GM18519 (cell line): ENCODE measurements around the gene FOXO3.

Experiments
- ATAC-seq: cut with Tn5 transposase; IDR thresholded peaks from one replicate; pipeline ENCODE4 v1.9.1; 2021; ENCODE audit warnings: mild to moderate bottlenecking, moderate library complexity; ENCODE audit not compliant: unreplicated experiment, low FRiP score

The FOXO3 gene

DNA sequence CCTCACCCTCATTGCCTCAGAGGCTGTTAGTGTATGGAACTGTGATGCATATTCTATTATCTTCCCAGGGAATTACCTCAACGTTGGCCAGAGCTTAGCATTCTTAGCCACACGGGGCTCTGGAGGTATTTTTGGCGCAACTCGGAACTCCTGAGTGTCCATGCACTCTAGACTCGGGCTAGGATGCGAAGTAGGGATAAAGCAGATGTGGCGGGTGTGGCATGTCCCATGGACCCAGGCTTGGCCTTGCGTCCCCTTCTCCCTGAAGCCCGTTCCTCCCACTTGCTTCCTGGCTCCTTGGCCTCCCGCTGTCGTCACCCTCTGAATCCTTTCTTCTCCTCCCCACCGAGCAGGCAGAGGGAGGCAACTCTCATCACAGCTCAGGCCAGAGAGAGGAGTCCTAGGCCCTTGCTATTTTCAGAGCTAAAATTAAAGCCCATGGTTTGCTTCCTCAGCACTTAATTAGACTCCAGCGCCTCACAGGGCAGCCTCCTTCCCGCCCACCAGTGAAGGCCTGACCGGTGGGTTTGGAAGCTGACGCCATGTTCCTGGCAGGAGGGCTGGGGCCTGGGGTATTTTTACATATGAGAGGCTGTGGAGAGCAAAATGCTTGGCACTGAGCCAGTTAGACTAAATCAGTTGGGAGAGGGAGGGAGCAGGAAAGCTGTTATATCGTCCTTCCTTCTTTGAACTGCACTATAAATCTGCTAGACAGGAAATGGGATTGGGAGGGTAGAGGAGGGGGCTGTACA lies 138.7 kb downstream of the FOXO3 start:
- no peak for ATAC-seq

- no peak for ATAC-seq
These were observed 141.6 kb downstream of the FOXO3 start for GRCh38 chr6:108702106-108702851.

DNA sequence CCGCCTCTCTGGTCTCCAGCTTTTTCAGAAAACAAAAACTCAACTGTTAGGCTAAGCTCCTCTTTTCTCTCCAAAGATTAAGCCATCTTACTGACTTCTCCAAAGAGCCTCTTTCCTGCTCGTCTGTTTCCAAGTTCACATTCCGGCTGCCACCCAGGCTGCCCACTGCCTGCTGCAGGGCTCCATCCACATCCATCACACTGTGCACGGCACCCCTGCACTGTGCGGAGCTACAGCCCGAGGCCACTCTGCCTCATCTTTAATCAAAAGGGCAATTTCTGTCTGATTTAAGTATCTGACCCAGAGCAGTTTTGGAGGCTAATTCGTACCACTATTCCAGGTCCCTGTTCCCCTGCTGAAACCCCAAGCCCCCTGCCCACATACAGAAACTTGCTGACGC lies 145.9 kb downstream of the FOXO3 start:
- no peak for ATAC-seq

DNA sequence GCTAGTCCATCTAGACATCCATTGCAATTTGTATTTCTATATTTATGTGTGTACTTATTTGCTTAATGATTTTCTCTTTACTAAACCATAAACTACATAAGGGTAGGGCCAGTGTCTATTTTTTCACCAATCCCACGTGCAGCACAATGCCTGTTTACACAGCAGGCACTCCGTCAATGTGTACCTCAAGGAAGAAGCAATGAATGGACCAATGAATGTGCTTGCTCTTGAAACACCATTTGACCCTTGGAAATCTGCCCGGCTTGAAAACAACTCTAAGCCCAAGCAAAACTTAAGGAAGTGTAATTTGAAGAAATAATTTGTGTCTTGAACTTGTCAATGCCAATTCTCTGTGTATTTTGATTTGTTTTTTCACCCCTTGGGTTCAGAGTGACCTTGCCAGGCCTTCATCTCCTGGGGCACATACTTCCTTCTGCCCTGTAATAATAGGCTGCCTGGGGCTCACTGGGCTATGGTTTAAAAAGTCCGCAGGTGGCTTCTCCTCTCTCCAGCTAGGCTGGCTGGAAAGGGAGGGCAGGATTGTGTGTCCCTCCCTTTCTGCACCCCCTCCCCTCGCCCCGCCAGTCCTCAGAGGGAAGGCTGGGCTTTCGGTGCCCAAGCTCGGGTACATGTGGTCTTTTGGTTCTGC lies 146.7 kb downstream of the FOXO3 start:
- no peak for ATAC-seq

DNA sequence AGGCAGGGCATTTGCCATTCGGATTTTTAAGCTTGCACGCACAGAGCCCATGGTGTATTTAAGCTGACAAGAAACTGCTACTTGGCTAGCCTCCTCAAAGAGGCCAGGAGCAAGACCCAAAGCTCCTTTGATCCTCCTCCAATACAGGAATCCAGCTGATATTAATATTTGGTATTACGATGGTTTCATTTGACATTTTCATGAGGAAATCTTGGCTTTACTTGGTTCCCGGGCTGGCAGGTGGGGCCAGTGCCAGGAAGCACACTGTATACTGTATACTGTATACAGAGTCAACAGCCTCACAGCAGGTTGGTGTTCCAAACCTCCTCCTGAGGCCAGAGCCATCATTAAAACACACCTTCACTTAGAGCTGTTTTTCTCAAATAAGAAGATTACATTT lies 149.3 kb downstream of the FOXO3 start:
- ATAC-seq = no peak

GRCh38 chr6:108710551-108710950 lies 149.8 kb downstream of the FOXO3 start:
- no peak for ATAC-seq

DNA sequence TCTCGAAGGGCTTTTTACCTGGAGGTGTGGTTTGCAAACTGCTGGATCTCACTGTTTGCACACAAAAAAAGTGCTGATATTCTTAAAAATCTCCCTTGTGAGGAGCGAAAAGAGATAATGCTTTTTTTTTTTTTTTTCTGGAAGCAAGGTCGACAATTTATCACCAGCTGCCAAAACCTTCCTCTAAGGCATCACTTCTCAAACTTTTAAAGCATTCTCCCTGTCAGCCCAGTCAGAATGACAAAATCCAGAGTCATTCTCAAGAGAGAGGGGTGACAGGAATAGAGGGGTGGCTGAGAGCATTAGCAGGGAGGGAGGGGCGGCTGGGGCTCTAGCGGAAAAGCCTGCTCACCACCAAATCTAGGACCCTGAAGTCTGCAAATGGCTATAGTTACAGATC lies 150.4 kb downstream of the FOXO3 start:
- ATAC-seq = no peak

DNA sequence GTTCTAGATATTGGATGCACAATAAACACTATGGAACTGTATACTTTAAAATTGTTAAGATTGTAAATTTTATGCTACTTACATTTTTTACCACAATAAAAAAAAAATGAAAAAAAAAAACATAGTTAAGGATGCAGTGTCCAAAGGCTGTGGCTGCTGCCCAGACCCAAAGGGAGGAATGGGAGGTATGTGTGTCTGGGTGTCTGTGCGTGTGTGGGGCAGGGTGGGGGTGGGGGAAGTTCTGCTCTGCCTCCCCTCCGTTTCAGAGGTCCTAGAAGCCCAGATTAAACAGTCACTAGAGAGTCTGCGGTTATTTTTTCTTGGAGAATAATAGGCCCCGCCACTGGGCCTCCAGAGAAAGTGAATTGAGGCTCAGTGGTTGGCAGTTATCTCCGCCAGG lies 151.1 kb downstream of the FOXO3 start:
- ATAC-seq = no peak

- no peak for ATAC-seq
These were observed 152.2 kb downstream of the FOXO3 start for GRCh38 chr6:108712946-108713345.

DNA sequence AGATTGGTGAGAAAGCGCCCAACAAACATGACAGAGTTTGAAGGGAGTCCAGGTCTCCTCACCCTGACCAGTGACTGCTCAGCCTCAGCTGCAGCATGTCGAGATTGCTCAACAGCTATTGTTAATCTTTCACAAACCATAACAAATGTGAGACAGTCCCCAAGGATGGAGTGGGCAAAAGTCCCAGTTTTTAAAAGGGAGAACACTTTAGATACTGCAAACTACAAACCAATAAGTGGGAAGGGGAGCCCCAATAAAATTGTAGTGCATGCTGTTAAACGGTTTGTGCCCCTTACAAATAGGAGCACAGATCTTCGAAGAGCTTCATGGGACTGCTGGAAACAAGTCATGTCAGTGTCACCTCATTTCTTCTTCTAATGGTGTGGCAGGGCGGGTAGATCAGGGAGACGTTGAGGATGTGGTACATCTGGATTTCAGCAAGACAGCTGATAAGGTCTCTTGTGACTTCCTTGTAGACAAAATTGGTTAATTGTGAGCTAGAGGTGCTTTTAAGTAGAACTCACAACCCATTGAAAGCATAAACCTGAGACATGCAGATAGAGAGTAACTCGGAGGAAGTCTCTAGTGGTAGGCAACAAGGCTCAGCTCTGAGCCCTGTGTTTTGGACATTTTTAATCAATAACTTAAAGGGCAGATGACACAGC lies 153.5 kb downstream of the FOXO3 start:
- no peak for ATAC-seq

DNA sequence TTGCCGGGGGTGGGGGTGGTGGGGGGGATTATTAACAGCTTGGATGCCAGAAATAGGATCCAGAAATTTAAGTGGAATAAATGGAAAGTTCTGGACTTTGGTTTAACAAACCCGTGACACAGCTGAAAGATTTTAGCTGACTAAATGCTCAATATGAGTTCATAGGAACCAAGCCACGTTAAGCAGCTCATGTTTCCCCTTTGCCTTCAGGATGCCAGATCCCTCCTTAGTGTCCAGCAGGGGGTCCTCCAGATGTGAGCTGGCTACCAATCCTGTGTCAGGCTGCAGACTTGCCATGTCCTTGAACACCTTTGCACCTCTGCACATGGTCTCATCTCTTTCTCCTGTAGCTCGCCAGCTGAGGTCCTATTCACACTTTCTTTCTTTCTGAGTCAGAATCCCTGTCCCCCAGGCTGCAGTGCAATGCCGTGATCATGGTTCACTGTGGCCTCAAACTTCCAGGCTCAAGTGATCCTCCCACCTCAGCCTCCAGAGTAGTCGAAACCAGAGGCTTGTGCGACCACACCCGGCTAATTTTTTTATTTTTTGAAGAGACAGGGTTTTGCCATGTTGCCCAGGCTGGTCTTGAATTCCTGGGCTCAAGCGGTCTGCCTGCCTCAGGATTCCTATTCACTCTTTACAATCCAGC lies 154.2 kb downstream of the FOXO3 start:
- no peak for ATAC-seq

DNA sequence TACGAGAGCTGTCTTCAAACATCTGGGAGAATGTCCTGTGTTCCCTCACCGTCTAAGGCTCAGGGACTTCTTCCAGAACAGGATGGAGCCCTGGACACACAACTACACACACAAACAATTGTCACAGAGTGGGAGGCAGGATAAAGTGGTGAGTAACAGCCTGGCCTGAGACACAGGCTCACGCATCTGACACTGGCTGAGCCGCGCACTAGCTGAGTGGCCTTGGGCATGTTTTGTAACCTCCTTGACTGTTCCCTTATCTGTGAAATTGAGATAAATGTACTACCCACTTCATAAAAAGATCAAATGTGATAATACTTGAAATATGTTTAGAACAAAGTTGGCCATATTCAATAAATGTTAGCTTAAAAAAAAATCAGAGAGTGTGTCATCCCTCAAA lies 155.1 kb downstream of the FOXO3 start:
- no peak for ATAC-seq

- no peak for ATAC-seq
These were observed 156.4 kb downstream of the FOXO3 start for GRCh38 chr6:108716801-108717791.

DNA sequence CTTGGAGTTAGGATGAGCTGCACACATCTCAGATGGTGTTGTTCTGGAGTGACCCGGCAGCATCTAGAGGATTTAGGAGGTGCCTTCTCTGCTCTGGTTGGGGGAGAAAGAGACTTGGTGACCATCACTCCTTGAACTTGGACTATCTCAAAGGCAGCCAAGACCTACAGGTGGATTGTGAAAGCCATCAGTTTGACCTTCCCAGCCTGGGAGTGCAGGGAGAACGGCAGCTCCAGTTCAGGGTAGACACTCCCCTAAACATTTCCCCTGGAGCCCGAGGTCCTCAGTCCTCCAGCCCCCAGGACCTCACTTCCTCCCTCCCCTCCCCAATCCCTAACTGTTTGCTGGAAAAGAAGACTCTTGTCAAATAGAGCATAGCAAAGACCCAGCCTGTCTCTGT lies 158.8 kb downstream of the FOXO3 start:
- no peak for ATAC-seq

DNA sequence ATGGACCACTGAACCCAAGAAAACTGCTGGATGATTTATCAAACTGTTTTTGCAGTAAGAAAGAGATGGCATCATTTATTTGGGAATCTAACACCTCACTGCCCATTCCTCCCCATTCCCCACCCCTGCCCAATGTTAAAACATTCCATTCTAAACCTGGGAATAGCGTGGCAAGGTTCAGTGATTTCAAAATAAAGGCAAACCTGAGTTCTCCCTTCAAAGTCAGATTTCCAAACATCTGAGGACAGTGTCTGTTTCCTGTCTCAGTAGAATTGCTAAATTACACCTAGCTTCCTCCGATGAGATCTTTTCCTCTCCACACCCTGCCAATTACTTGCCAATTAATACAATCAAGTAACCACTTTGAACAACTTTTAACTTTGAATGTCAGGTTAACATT lies 160.1 kb downstream of the FOXO3 start:
- ATAC-seq = no peak

DNA sequence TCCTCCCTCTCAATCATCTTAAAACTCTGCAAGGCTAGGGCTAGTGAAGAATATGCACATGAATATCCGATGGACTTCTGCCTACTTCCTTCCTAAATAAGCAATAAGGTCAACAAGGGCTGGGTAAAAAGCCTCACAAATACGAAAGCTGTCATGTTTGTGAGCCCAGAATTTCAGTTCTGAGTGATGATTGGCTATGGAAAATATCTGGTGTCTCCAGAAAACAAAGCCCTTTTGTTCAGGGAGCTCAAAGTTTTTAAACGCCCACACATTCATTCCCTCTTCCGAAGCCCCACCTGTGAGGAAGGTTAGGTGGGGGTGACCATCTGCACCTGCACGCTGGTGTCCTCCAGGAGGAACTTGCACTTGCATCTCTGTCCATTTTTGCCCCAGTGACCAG lies 160.6 kb downstream of the FOXO3 start:
- ATAC-seq = no peak

DNA sequence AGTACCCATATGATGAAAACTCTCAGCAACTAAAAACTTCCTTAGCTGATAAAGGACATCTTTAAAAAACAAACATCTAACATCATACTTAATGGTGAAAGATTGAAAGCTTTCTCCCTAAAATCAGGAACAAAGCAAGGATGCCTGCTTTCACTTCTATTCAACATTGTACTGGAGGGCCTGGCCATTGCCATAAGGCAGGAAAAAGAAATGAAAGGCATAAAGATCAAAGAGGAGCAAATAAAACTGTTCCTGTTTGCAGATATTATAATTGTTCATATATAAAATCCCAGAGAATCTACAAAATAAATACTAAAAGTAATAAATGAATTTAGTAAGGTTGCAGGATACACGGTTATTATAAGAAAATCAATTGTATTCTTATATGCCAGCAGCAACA lies 162.9 kb downstream of the FOXO3 start:
- ATAC-seq = no peak

GRCh38 chr6:108726726-108727339 lies 166.1 kb downstream of the FOXO3 start:
- no peak for ATAC-seq
